Astrocyte (in vitro differentiated cells and primary cell): Measurements from ENCODE around the gene ACP6. TPM values are rescaled to one million over a fixed set of nuclear protein-coding genes. Genes with fewer than 3 reads are reported as not detected.
"Not testable (repeated sequence)": the region's sequence is repeated elsewhere in the genome, so short reads cannot be mapped to it uniquely, and the experiment has no call there.

Experiments used
- DNase-seq: peaks from one replicate; pipeline ENCODE4 v3.0.0-alpha.2; 2010; ENCODE audit warnings: low read depth
- FAIRE-seq: peaks from 2 replicates; lab custom pipeline; 2011; peaks lifted over from hg19 to GRCh38; lab: Jason Lieb, UNC
- H2AFZ ChIP-seq: 2 replicates; pipeline ENCODE4 v1.6.0; 2012; ENCODE audit warnings: low read depth, low read length, inconsistent platforms
- H3K27ac ChIP-seq: 2 replicates; pipeline ENCODE4 v1.5.1; 2011; ENCODE audit warnings: low read depth, low read length, inconsistent platforms
- H3K27me3 ChIP-seq: 2 replicates; pipeline ENCODE4 v1.6.0; 2011; ENCODE audit warnings: low read length, inconsistent platforms; ENCODE audit not compliant: insufficient read depth
- H3K36me3 ChIP-seq: 2 replicates; pipeline ENCODE4 v1.5.1; 2011; ENCODE audit warnings: low read length, inconsistent platforms; ENCODE audit not compliant: insufficient read depth
- H3K4me1 ChIP-seq: 2 replicates; pipeline ENCODE4 v1.5.1; 2011; ENCODE audit warnings: low read length, inconsistent platforms; ENCODE audit not compliant: insufficient read depth
- H3K4me2 ChIP-seq: 2 replicates; pipeline ENCODE4 v1.6.0; 2012; ENCODE audit warnings: low read length, inconsistent platforms
- H3K4me3 ChIP-seq: 2 replicates; pipeline ENCODE4 v1.5.1; 2011; ENCODE audit warnings: low read depth, mild to moderate bottlenecking, low read length, inconsistent platforms; ENCODE audit not compliant: insufficient read depth
- H3K79me2 ChIP-seq: 2 replicates; pipeline ENCODE4 v1.6.0; 2012; ENCODE audit warnings: mild to moderate bottlenecking, low read length, inconsistent platforms; ENCODE audit not compliant: insufficient read depth
- H3K9ac ChIP-seq: 2 replicates; pipeline ENCODE4 v1.6.0; 2012; ENCODE audit warnings: mild to moderate bottlenecking, low read length, inconsistent platforms
- H3K9me3 ChIP-seq: 2 replicates; pipeline ENCODE4 v1.5.1; 2012; ENCODE audit warnings: low read depth, mild to moderate bottlenecking, low read length, inconsistent platforms; ENCODE audit not compliant: insufficient read depth
- H4K20me1 ChIP-seq: 2 replicates; pipeline ENCODE4 v1.6.0; 2012; ENCODE audit warnings: low read length, inconsistent platforms; ENCODE audit not compliant: insufficient read depth
- H3K27ac Mint-ChIP-seq: one replicate; pipeline ENCODE4 v1.8.0; 2021; ENCODE audit warnings: mild to moderate bottlenecking, mixed read lengths; ENCODE audit not compliant: unreplicated experiment
- H3K27me3 Mint-ChIP-seq: one replicate; pipeline ENCODE4 v1.8.0; 2021; ENCODE audit warnings: low read depth, mixed read lengths; ENCODE audit not compliant: unreplicated experiment
- H3K36me3 Mint-ChIP-seq: one replicate; pipeline ENCODE4 v1.8.0; 2021; ENCODE audit warnings: low read depth, mixed read lengths; ENCODE audit not compliant: unreplicated experiment
- H3K4me1 Mint-ChIP-seq: one replicate; pipeline ENCODE4 v1.8.0; 2021; ENCODE audit warnings: low read depth, mixed read lengths; ENCODE audit not compliant: unreplicated experiment
- H3K4me3 Mint-ChIP-seq: one replicate; pipeline ENCODE4 v1.8.0; 2021; ENCODE audit warnings: mild to moderate bottlenecking, moderate library complexity, mixed read lengths; ENCODE audit not compliant: unreplicated experiment
- H3K9me3 Mint-ChIP-seq: one replicate; pipeline ENCODE4 v1.8.0; 2021; ENCODE audit warnings: mild to moderate bottlenecking, mixed read lengths; ENCODE audit not compliant: unreplicated experiment
- EZH2 ChIP-seq: IDR thresholded peaks from 2 replicates; pipeline ENCODE4 v1.6.1; 2012; ENCODE audit warnings: mild to moderate bottlenecking, low read length, inconsistent platforms; ENCODE audit not compliant: insufficient read depth
- total RNA-seq: library from RNA; stranded (reverse); gene quantifications from 2 replicates; pipeline ENCODE4 v1.2.1, GENCODE V29; 2021
- TF ChIP-seq, protein P1 (sequence below): IDR thresholded peaks from 2 replicates; pipeline ENCODE4 v1.5.1; 2011; ENCODE audit warnings: low read depth, mild to moderate bottlenecking, inconsistent platforms, low read length, moderate library complexity; ENCODE audit not compliant: insufficient read depth

ACP6 gene
- total RNA-seq, 1 donor from 2014 or later: 17.5 TPM

DNA sequence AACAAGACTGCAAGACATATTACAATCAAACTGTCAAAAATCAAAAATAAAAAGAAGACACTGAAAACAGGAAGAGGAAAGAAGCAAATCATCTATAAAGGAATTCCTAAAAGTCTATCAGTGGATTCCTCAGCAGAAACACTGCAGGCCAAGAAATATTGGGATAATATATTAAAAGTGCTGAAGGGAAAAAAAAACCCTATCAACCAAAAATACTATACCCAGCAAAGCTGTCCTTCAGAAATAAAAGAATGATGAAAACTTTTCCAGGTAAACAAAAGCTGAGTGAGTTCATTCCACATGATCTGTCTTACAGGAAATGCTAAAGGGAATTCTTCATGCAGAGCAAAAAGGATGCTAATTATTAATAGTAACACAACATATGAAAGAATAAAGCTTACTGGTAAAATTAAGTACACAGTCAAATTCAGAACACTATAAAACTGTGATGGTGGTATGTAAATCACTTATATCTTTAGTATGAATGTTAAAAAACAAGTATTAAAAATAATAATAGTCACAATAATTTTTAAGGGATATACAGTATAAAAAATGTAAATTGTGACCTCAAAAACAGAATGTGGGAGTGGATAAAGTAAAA lies 12.9 kb upstream of the ACP6 start:
- TF ChIP-seq, protein P1, sequence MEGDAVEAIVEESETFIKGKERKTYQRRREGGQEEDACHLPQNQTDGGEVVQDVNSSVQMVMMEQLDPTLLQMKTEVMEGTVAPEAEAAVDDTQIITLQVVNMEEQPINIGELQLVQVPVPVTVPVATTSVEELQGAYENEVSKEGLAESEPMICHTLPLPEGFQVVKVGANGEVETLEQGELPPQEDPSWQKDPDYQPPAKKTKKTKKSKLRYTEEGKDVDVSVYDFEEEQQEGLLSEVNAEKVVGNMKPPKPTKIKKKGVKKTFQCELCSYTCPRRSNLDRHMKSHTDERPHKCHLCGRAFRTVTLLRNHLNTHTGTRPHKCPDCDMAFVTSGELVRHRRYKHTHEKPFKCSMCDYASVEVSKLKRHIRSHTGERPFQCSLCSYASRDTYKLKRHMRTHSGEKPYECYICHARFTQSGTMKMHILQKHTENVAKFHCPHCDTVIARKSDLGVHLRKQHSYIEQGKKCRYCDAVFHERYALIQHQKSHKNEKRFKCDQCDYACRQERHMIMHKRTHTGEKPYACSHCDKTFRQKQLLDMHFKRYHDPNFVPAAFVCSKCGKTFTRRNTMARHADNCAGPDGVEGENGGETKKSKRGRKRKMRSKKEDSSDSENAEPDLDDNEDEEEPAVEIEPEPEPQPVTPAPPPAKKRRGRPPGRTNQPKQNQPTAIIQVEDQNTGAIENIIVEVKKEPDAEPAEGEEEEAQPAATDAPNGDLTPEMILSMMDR: no peak
- no peak for TF ChIP-seq EZH2
- H3K36me3 Mint-ChIP-seq: peaks cover 4% of the 10 kb centered on the region
- no peaks in the 10 kb centered on the region for H3K27me3 Mint-ChIP-seq
- no peak overlapping the region for H3K4me3 Mint-ChIP-seq
- H4K20me1 ChIP-seq: no peaks in the 10 kb centered on the region
- no peaks in the 10 kb centered on the region for H3K4me1 ChIP-seq
- peaks cover 20% of the 10 kb centered on the region for H3K9me3 Mint-ChIP-seq
- H3K36me3 ChIP-seq: no peaks in the 10 kb centered on the region
- H3K9ac ChIP-seq: no peak overlapping the region
- H3K4me3 ChIP-seq: no peak overlapping the region
- no peak overlapping the region for H3K4me2 ChIP-seq
- H3K27ac Mint-ChIP-seq: no peak overlapping the region
- H3K79me2 ChIP-seq: no peaks in the 10 kb centered on the region
- H3K27me3 ChIP-seq: no peaks in the 10 kb centered on the region
- FAIRE-seq (no peak), DNase-seq (no peak)
- peaks cover 10% of the 10 kb centered on the region for H3K9me3 ChIP-seq
- no peaks in the 10 kb centered on the region for H3K4me1 Mint-ChIP-seq
- no peak overlapping the region for H2AFZ ChIP-seq
- no peak overlapping the region for H3K27ac ChIP-seq

DNA sequence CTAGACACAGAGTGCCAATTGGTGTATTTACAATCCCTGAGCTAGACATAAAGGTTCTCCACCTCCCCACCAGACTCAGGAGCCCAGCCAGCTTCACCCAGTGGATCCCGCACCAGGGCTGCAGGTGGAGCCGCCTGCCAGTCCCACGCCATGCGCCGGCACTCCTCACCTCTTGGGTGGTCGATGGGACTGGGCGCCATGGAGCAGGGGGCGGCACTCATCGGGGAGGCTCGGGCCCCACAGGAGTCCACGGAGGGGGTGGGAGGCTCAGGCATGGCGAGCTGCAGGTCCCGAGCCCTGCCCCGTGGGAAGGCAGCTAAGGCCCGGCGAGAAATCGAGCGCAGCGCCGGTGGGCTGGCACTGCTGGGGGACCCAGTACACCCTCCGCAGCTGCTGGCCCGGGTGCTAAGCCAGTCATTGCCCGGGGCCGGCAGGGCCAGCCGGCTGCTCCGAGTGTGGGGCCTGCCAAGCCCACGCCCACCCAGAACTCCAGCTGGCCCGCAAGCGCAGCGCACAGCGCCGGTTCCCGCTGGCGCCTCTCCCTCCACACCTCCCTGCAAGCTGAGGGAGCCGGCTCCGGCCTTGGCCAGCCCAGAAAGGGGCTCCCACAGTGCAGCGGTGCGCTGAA lies 10.4 kb upstream of the ACP6 start:
- not testable (repeated sequence) for H3K27ac Mint-ChIP-seq, H3K27ac ChIP-seq, H2AFZ ChIP-seq, H3K27me3 ChIP-seq, H3K4me3 ChIP-seq, H3K36me3 ChIP-seq, DNase-seq, H3K79me2 ChIP-seq, H3K4me3 Mint-ChIP-seq, H4K20me1 ChIP-seq, H3K36me3 Mint-ChIP-seq, H3K4me2 ChIP-seq, FAIRE-seq, H3K4me1 ChIP-seq, H3K27me3 Mint-ChIP-seq, H3K9ac ChIP-seq
- Mint-ChIP-seq H3K4me1 (peaks cover 13% of the 10 kb centered on the region), H3K9me3 (peaks cover 24% of the 10 kb centered on the region)
- H3K9me3 ChIP-seq: peaks cover 17% of the 10 kb centered on the region

DNA sequence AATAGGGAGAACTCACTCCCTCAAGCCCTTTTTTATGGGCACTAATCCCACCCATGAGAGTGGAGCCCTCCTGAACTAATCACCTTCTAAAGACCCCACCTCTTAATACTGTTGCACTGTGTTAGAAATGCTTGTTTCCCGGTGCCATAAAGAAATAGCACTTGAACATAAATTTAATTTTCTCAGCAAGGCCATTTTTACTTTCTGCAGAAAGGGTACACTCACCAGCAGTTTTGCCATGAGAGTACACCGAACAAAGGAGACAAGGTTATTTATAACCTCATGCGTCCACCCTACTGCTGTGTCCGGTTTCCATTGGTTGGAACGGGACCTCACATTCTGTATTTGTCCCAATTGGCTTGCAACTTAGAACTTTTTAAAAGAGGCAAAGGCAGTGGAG lies 7.4 kb upstream of the ACP6 start:
- not testable (repeated sequence) for H3K36me3 ChIP-seq

More for the DNA sequence above, 7.4 kb upstream of the ACP6 start:
- H3K27ac ChIP-seq, H3K27me3 Mint-ChIP-seq, H3K4me3 Mint-ChIP-seq, H3K27ac Mint-ChIP-seq, H3K27me3 ChIP-seq, FAIRE-seq, H3K4me3 ChIP-seq, H3K4me1 ChIP-seq, H4K20me1 ChIP-seq, H2AFZ ChIP-seq, H3K79me2 ChIP-seq, H3K36me3 Mint-ChIP-seq, DNase-seq, H3K4me2 ChIP-seq, H3K9ac ChIP-seq: not testable (repeated sequence)
- H3K9me3 ChIP-seq: peaks cover 17% of the 10 kb centered on the region
- H3K4me1 Mint-ChIP-seq: peaks cover 30% of the 10 kb centered on the region
- H3K9me3 Mint-ChIP-seq: peaks cover 22% of the 10 kb centered on the region
